ENCODE measurements around the gene FEV. TPM values are rescaled to one million over a fixed set of nuclear protein-coding genes. Genes with fewer than 3 reads are reported as not detected.
A peak's percentile ranks its signal among the peaks of the same experiment; 100 is the strongest.

The FEV gene
- total and polyA plus RNA-seq, 3 experiments from 2014 or later: not detected

DNA sequence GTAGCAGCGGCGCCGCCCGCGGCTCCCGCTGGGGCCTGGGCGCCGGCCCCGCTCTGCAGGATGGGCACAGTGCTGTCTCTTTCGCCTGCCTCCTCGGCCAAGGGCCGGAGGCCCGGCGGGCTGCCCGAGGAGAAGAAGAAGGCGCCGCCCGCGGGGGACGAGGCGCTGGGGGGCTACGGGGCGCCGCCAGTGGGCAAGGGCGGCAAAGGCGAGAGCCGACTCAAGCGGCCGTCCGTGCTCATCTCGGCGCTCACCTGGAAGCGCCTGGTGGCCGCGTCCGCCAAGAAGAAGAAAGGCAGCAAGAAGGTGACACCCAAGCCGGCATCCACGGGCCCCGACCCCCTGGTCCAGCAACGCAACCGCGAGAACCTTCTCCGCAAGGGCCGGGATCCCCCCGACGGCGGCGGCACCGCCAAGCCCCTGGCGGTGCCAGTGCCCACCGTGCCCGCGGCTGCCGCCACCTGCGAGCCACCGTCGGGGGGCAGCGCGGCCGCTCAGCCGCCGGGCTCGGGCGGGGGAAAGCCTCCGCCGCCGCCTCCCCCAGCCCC is 25.1 kb downstream of the FEV start:
- no peaks in the 10 kb centered on the region for H3K9me3 ChIP-seq (ENCODE audit: low read length)
- H3K36me3 ChIP-seq (ENCODE audit: insufficient read depth, low read length): no peaks in the 10 kb centered on the region
- H3K4me1 ChIP-seq (ENCODE audit: insufficient read depth, low read length): peaks cover 11% of the 10 kb centered on the region
- ChIA-PET POLR2A (no interaction called here), CTCF (interaction anchor here (1.6 to 2.8 kb wide), 2 partner anchors 21 to 62 kb away, joined by 5 to 9 read pairs; no protein-coding TSS in a partner anchor)
- no peak for DNase-seq
- Mint-ChIP-seq H3K4me1 (peaks cover 12 to 37% (median 18%) of the 10 kb centered on the region in 3 donors), H3K27me3 (peaks cover 67 to 74% of the 10 kb centered on the region in 2 donors), H3K36me3 (peaks cover 0 to 7% (median 0%) of the 10 kb centered on the region in 3 donors), H3K27ac (no peak overlapping the region), H3K4me3 (no peak overlapping the region), H3K9me3 (peaks cover 0 to 9% (median 0%) of the 10 kb centered on the region in 5 donors)
- no peak overlapping the region for H3K4me3 ChIP-seq (ENCODE audit: low read length)
- no peak overlapping the region for H3K27ac ChIP-seq (ENCODE audit: low read depth, low read length)
- H3K27me3 ChIP-seq (ENCODE audit: insufficient read depth, low read length, poor library complexity, severe bottlenecking): peaks cover 48% of the 10 kb centered on the region

DNA sequence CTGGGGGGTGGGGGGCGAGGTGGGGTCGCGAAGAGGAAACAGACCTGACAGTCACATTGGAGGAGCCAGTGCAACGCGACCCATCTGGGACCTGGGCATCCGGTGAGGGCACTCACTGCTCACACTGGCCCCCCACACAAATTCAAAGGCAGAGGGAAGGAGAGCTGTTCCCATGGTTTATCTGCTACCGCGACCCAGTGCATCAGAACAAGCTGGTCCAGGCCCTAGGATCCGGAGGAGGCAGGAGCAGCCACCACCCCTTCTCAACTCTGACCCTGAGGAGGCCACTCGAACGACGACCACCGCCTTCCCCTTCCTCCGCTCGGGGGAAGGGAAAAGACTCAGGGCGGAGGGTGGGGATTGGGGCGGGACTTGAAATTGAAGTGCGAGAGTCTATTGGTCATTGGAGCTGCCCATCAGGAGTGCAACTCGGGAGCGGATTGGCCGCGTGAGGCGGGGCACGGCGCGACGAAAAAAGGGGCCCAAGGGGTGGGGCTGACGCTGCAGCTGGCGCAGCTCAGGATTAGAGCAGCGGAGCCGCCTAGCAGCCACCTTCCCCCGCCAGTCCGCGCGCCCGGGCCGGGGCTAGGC is 25.7 kb downstream of the FEV start, which contains the start of gene CDK5R2:
Gene CDK5R2, plus strand, starts transcription at position 526 of the 591 bp plus-strand sequence. CDS start 155 bp downstream, outside the sequence.
- H3K9me3 Mint-ChIP-seq: peaks cover 0 to 4% (median 0%) of the 10 kb centered on the region in 5 donors
- H3K27ac Mint-ChIP-seq: peak within 1 kb of the TSS in 2 of 8 donors; percentile 32 to 34
- Histone ChIP-seq H3K9me3 (ENCODE audit: low read length) (no peaks in the 10 kb centered on the region), H3K27ac (ENCODE audit: low read depth, low read length) (no peak within 1 kb of the TSS), H3K36me3 (ENCODE audit: insufficient read depth, low read length) (no peaks in the 10 kb centered on the region), H3K4me3 (ENCODE audit: low read length) (no peak within 1 kb of the TSS), H3K27me3 (ENCODE audit: insufficient read depth, low read length, poor library complexity, severe bottlenecking) (peaks cover 48% of the 10 kb centered on the region), H3K4me1 (ENCODE audit: insufficient read depth, low read length) (peaks cover 11% of the 10 kb centered on the region)
- H3K36me3 Mint-ChIP-seq: peaks cover 0 to 7% (median 0%) of the 10 kb centered on the region in 3 donors
- peaks cover 12 to 37% (median 18%) of the 10 kb centered on the region in 3 donors for H3K4me1 Mint-ChIP-seq
- H3K4me3 Mint-ChIP-seq: peak within 1 kb of the TSS; percentile 59 to 85 (median 72)
- H3K27me3 Mint-ChIP-seq: peaks cover 61 to 74% of the 10 kb centered on the region in 2 donors
- ChIA-PET CTCF (interaction anchor here (1.5 to 2.8 kb wide), 3 partner anchors 21 to 67 kb away, joined by 3 to 9 read pairs (median 5); no protein-coding TSS in a partner anchor), POLR2A (no interaction called here)
- peak; percentile 39 to 73 (median 53) for DNase-seq

DNA sequence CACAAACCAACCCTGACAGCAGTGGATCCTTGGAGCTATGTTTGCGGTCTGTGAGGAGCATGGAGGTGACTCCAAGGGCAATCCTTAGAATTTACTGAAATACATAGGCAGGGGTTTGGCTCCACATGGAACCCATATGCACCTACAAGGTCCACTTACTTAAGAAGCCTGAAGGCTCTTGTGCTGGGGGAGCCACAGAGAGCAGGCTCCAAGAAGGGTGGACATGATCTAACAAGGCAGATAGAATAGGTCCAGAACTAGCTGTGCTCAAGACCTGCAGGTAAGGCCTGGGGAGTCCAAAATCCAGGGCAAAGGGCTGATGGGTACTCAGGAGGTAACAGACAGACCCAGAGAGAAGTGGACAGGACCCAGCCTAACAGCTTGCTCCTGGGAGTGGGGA is 26.7 kb downstream of the FEV start:
- Histone ChIP-seq H3K27ac (ENCODE audit: low read depth, low read length) (no peak overlapping the region), H3K4me1 (ENCODE audit: insufficient read depth, low read length) (peaks cover 11% of the 10 kb centered on the region), H3K9me3 (ENCODE audit: low read length) (no peaks in the 10 kb centered on the region), H3K36me3 (ENCODE audit: insufficient read depth, low read length) (no peaks in the 10 kb centered on the region), H3K27me3 (ENCODE audit: insufficient read depth, low read length, poor library complexity, severe bottlenecking) (peaks cover 41% of the 10 kb centered on the region), H3K4me3 (ENCODE audit: low read length) (no peak overlapping the region)
- H3K27me3 Mint-ChIP-seq: peaks cover 54 to 73% of the 10 kb centered on the region in 2 donors
- ChIA-PET CTCF (interaction anchor here (1.5 to 2.8 kb wide), 3 partner anchors 22 to 66 kb away, joined by 3 to 9 read pairs (median 5); no protein-coding TSS in a partner anchor), POLR2A (no interaction called here)
- H3K4me1 Mint-ChIP-seq: peaks cover 10 to 36% (median 18%) of the 10 kb centered on the region in 3 donors
- no peaks in the 10 kb centered on the region for H3K36me3 Mint-ChIP-seq
- no peak for DNase-seq
- H3K9me3 Mint-ChIP-seq: peaks cover 0 to 4% (median 0%) of the 10 kb centered on the region in 5 donors
- H3K4me3 Mint-ChIP-seq: peak overlapping the region in 6 of 7 donors; percentile 3 to 79 (median 40)
- H3K27ac Mint-ChIP-seq: no peak overlapping the region

DNA sequence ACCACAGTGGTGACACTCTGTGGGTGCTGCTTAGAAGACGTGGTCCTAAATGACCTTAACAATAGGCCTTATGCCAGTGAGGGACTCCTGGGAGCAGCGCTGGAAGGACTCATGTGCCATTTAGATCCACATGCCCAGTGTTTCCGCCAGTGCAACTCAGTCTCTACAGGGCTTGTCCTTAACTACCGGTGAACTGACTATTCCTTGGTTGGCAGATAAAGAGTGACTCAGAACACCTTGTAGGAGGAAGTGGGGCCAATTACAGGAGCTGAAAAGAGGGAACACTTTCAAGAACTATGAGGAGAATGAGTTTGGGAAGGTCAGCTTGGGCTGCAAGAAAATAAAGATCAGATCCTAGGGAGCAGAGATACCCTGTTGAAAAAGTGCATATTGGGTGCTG is 27.3 kb downstream of the FEV start:
- peaks cover 48 to 73% of the 10 kb centered on the region in 2 donors for H3K27me3 Mint-ChIP-seq
- no peaks in the 10 kb centered on the region for H3K9me3 ChIP-seq (ENCODE audit: low read length)
- no peak overlapping the region for H3K27ac ChIP-seq (ENCODE audit: low read depth, low read length)
- H3K27ac Mint-ChIP-seq: no peak overlapping the region
- no peak for DNase-seq
- H3K27me3 ChIP-seq (ENCODE audit: insufficient read depth, low read length, poor library complexity, severe bottlenecking): peaks cover 35% of the 10 kb centered on the region
- no peaks in the 10 kb centered on the region for H3K36me3 Mint-ChIP-seq
- POLR2A ChIA-PET: no interaction called here
- no peaks in the 10 kb centered on the region for H3K36me3 ChIP-seq (ENCODE audit: insufficient read depth, low read length)
- peaks cover 0 to 4% (median 0%) of the 10 kb centered on the region in 5 donors for H3K9me3 Mint-ChIP-seq
- H3K4me3 Mint-ChIP-seq: no peak overlapping the region
- H3K4me1 Mint-ChIP-seq: peaks cover 10 to 30% (median 18%) of the 10 kb centered on the region in 3 donors
- CTCF ChIA-PET: interaction anchor here (1.0 to 2.8 kb wide), 3 partner anchors 23 to 81 kb away, joined by 5 to 9 read pairs (median 5); no protein-coding TSS in a partner anchor
- no peak overlapping the region for H3K4me3 ChIP-seq (ENCODE audit: low read length)
- H3K4me1 ChIP-seq (ENCODE audit: insufficient read depth, low read length): peaks cover 11% of the 10 kb centered on the region

DNA sequence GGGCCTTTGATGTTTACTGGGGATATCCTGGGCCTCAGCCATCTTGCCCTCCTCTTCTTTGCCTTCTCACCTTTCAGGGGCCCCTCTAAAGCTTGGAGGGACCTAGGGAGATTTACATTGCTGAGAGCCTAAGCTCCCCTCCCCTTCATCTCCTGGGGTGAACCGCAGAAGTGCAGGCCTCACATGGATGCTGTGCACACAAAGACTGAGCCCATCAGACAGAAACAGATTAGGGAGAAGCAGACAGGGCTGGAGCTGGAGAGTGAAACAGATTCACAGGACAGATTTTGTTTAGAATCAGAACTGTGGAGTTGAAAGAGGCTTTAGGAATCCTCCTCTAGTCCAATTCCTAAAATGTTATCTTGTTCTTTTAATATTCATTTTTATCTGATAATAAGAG is 28.9 kb downstream of the FEV start:
- Mint-ChIP-seq H3K4me3 (no peak overlapping the region), H3K36me3 (no peaks in the 10 kb centered on the region), H3K4me1 (peaks cover 7 to 17% (median 14%) of the 10 kb centered on the region in 3 donors), H3K9me3 (peaks cover 0 to 4% (median 0%) of the 10 kb centered on the region in 5 donors), H3K27me3 (peaks cover 42 to 74% of the 10 kb centered on the region in 2 donors), H3K27ac (no peak overlapping the region)
- no peak for DNase-seq
- Histone ChIP-seq H3K36me3 (ENCODE audit: insufficient read depth, low read length) (no peaks in the 10 kb centered on the region), H3K4me1 (ENCODE audit: insufficient read depth, low read length) (peaks cover 8% of the 10 kb centered on the region), H3K4me3 (ENCODE audit: low read length) (no peak overlapping the region), H3K27ac (ENCODE audit: low read depth, low read length) (no peak overlapping the region), H3K9me3 (ENCODE audit: low read length) (no peaks in the 10 kb centered on the region), H3K27me3 (ENCODE audit: insufficient read depth, low read length, poor library complexity, severe bottlenecking) (peaks cover 22% of the 10 kb centered on the region)
- POLR2A ChIA-PET: no interaction called here
- CTCF ChIA-PET: no interaction called here

DNA sequence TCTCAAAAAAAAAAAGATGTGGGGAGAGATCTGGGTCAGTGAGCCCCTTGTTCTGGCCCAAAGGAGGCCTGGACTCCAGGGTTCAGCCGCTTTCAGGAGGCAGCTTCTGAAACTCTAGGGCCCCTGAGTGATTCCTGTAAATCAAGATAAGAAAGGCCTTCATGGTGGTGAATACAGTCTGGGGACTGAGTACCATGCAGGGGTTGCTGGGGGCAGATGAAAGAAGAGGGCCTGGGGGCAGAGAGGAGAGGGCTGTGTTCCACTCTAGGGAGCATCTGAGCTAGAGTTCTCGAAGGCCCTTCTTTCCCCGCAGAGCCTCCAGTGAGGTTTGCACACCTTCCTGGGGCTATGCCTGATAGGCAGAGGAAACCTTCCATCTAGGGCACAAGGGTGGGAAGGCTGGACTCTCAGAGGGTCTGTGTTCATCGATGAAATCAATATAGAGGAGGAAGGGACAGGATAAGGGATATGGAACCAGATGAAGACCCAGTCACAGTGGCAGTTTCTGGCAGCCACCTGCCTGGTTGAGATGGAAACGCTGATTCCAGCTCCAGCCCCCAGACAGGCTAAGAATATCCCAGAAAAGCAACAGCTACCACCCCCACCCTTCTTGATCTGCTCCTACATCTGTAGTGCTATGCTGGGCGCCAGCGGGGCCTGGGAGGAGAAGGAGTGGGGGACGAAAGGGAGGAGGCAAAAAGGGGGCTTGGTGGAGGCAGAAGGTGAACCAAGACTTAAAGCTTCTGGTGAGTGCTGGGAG is 30.3 kb downstream of the FEV start:
- Mint-ChIP-seq H3K27ac (no peak overlapping the region), H3K4me1 (peaks cover 3 to 12% (median 10%) of the 10 kb centered on the region in 3 donors), H3K4me3 (no peak overlapping the region), H3K9me3 (peaks cover 0 to 4% (median 0%) of the 10 kb centered on the region in 5 donors), H3K36me3 (no peaks in the 10 kb centered on the region), H3K27me3 (peaks cover 41 to 84% of the 10 kb centered on the region in 2 donors)
- CTCF ChIA-PET: no interaction called here
- H3K36me3 ChIP-seq (ENCODE audit: insufficient read depth, low read length): no peaks in the 10 kb centered on the region
- POLR2A ChIA-PET: no interaction called here
- H3K27me3 ChIP-seq (ENCODE audit: insufficient read depth, low read length, poor library complexity, severe bottlenecking): peaks cover 16% of the 10 kb centered on the region
- DNase-seq: no peak
- H3K4me3 ChIP-seq (ENCODE audit: low read length): no peak overlapping the region
- no peak overlapping the region for H3K27ac ChIP-seq (ENCODE audit: low read depth, low read length)
- H3K4me1 ChIP-seq (ENCODE audit: insufficient read depth, low read length): no peaks in the 10 kb centered on the region
- no peaks in the 10 kb centered on the region for H3K9me3 ChIP-seq (ENCODE audit: low read length)

DNA sequence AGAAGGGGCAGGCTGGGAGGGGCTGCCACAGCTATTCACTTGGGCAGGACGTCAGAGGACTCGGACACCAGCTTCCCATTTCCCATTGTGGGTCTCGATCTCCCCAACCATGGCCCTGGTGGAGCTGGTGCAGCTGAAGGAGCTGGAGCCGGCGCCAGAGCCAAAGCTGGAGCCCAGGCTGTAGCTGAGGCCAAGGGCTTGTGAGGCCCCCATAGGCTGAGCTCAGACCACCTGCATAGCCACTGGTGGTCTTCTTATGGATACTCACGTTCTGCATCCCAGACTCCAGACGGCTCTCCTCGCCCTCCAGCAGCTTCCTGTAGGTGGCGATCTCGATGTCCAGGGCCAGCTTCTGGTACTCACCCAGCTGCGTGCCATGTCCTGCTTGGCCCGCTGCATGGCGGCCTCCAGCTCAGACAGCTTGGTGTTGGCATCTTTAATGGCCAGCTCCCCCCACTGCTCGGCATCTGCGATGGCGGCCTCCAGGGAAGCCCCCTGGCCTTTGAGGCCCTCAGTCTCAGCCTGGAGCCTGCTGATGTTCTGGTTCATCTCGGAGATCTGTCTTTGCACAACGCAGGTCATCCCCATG is 31.5 kb downstream of the FEV start:
- no peaks in the 10 kb centered on the region for H3K36me3 ChIP-seq (ENCODE audit: insufficient read depth, low read length)
- H3K27me3 ChIP-seq (ENCODE audit: insufficient read depth, low read length, poor library complexity, severe bottlenecking): peaks cover 6% of the 10 kb centered on the region
- Mint-ChIP-seq H3K4me3 (no peak overlapping the region), H3K27ac (no peak overlapping the region), H3K4me1 (peaks cover 0 to 2% (median 0%) of the 10 kb centered on the region in 3 donors), H3K27me3 (peaks cover 35 to 78% of the 10 kb centered on the region in 2 donors), H3K9me3 (peaks cover 0 to 4% (median 0%) of the 10 kb centered on the region in 5 donors), H3K36me3 (no peaks in the 10 kb centered on the region)
- no peaks in the 10 kb centered on the region for H3K9me3 ChIP-seq (ENCODE audit: low read length)
- no peaks in the 10 kb centered on the region for H3K4me1 ChIP-seq (ENCODE audit: insufficient read depth, low read length)
- no peak for DNase-seq
- no peak overlapping the region for H3K27ac ChIP-seq (ENCODE audit: low read depth, low read length)
- ChIA-PET CTCF (no interaction called here), POLR2A (no interaction called here)
- H3K4me3 ChIP-seq (ENCODE audit: low read length): no peak overlapping the region
